HepG2 (cell line): ENCODE data around the gene UBAP1L. TPM values are rescaled to one million over a fixed set of nuclear protein-coding genes. Genes with fewer than 3 reads are reported as not detected.

ENCODE experiments used
- ATAC-seq: fragments of 200-7000 bp; cut with Tn5 transposase; 3 replicates; pipeline ENCODE4 v1.9.1; 2020; ENCODE audit warnings: mild to moderate bottlenecking, moderate library complexity
- BruUV-seq: library from RNA; stranded (reverse); fragments of 400-500 nt; replicated peaks from 2 replicates; lab custom pipeline; 2021; lab: Mats Ljungman, UMichigan
- CTCF ChIA-PET: fragments of 300-600 bp; formaldehyde crosslinking; extraction: SDS; loops from one replicate; lab custom pipeline; 2021; ENCODE audit warnings: low total read pairs, inconsistent platforms, low intra/inter-chr PET ratio; lab: Yijun Ruan, JAX
- POLR2A ChIA-PET: fragments of 350-600 bp; sonication (Branson Sonifier 250); formaldehyde crosslinking; loops from one replicate; lab custom pipeline; 2020; ENCODE audit warnings: antibody characterized with exemption, inconsistent platforms; lab: Yijun Ruan, JAX
- DNase-seq: peaks from one replicate; pipeline ENCODE4 v3.0.0-alpha.2; 2015; ENCODE audit warnings: low spot score
- FAIRE-seq: peaks from 3 replicates; lab custom pipeline; 2011; peaks lifted over from hg19 to GRCh38; lab: Jason Lieb, UNC
- H2AFZ ChIP-seq: one replicate; pipeline ENCODE4 v1.6.1; 2011; ENCODE audit warnings: low read length, inconsistent platforms
- H3K27ac ChIP-seq: fragments of 300-600 bp; 3 replicates; pipeline ENCODE4 v1.8.0; 2011; ENCODE audit warnings: mixed run types, mild to moderate bottlenecking, mixed read lengths, low read length, inconsistent platforms; ENCODE audit not compliant: insufficient read depth; ENCODE audit errors: extremely low read length
- H3K27me3 ChIP-seq, 2 experiments: fragments of 200-600 bp in 1 of 2; 2 replicates in 1 of 2; 3 replicates in 1 of 2; pipeline versions ENCODE4 v1.6.0 to v1.8.0; 2011; ENCODE audit warnings: low read length in 2 of 2, mild to moderate bottlenecking in 2 of 2, moderate library complexity in 2 of 2, inconsistent platforms in 1 of 2; ENCODE audit not compliant: insufficient read depth in 2 of 2, control insufficient read depth in 1 of 2
- H3K36me3 ChIP-seq, 2 experiments: fragments of 200-600 bp in 1 of 2; replicated peaks in 1 of 2; 2 replicates in 1 of 2; 3 replicates in 1 of 2; pipeline versions ENCODE4 v1.5.1 to v1.8.0; 2011; ENCODE audit warnings: low read length in 2 of 2, inconsistent platforms in 1 of 2; ENCODE audit not compliant: insufficient read depth in 2 of 2, control insufficient read depth in 1 of 2
- H3K4me1 ChIP-seq: 2 replicates; pipeline ENCODE4 v1.5.1; 2012; ENCODE audit warnings: low read length, inconsistent platforms; ENCODE audit not compliant: insufficient read depth
- H3K4me2 ChIP-seq: 2 replicates; pipeline ENCODE4 v1.6.0; 2011; ENCODE audit warnings: low read depth, low read length, inconsistent platforms
- H3K4me3 ChIP-seq, 3 experiments: fragments of 200-600 bp in 1 of 3; sonication (generic), shearing (Covaris generic) in 1 of 3; replicated peaks in 1 of 3; 2 replicates each; pipeline ENCODE4 v1.5.1; 2011 to 2016; ENCODE audit warnings: low read length in 3 of 3, inconsistent platforms in 2 of 3, low read depth in 2 of 3, mild to moderate bottlenecking in 2 of 3, control low read depth in 1 of 3, mixed read lengths in 1 of 3; ENCODE audit not compliant: insufficient read depth in 1 of 3
- H3K79me2 ChIP-seq: one replicate; pipeline ENCODE4 v1.6.1; 2011; ENCODE audit warnings: low read length, inconsistent platforms; ENCODE audit not compliant: insufficient read depth
- H3K9ac ChIP-seq: 2 replicates; pipeline ENCODE4 v1.6.0; 2011; ENCODE audit warnings: mild to moderate bottlenecking, low read depth, low read length, inconsistent platforms; ENCODE audit not compliant: insufficient read depth
- H3K9me3 ChIP-seq: 2 replicates; pipeline ENCODE4 v1.5.1; 2012; ENCODE audit warnings: mild to moderate bottlenecking, low read length
- H4K20me1 ChIP-seq: 2 replicates; pipeline ENCODE4 v1.6.0; 2011; ENCODE audit warnings: inconsistent platforms, mild to moderate bottlenecking, low read length, moderate library complexity; ENCODE audit not compliant: insufficient read depth
- WGBS: methylation state at CpG from one replicate; pipeline ENCODE4 v1.1.6; 2017; ENCODE audit warnings: low lambda C conversion rate; 5-methylcytosine and 5-hydroxymethylcytosine counted together
- in situ Hi-C: cut with HindIII; loops from 2 replicates; pipeline ENCODE4 v1.10.0; 2017; ENCODE audit warnings: low pct_unique_long_range_greater_than_20kb; ENCODE audit not compliant: extremely low pct_ligation_motif_present
- intact Hi-C: fragments of 100-400 bp; cut with micrococcal nuclease; formaldehyde crosslinking; loops from one replicate; pipeline ENCODE4 v1.10.0; 2022; ENCODE audit not compliant: unreplicated experiment
- polyA plus RNA-seq, 8 experiments: library from polyadenylated mRNA; depleted of rRNA in 3 of 8; stranded (reverse) in 7 of 8; unstranded in 1 of 8; fragments of >200 nt; fragmentation: Illumina TruSeq in 4 of 8; extraction: Trizol in 4 of 8; gene quantifications; 2 replicates each; pipeline versions ENCODE4 v1.2.1 to v1.2.3, GENCODE V29; 2011 to 2016; ENCODE audit warnings: low read depth in 4 of 8, missing spikeins in 1 of 8, mixed read lengths in 1 of 8; ENCODE audit not compliant: insufficient read depth in 1 of 8
- total RNA-seq, 5 experiments: library from RNA; depleted of rRNA; stranded (reverse); fragments of >200 nt; fragmentation: Illumina TruSeq; extraction: Trizol; gene quantifications; 2 replicates each; pipeline ENCODE4 v1.2.3, GENCODE V29; 2016; ENCODE audit warnings: low read depth in 1 of 5
- TF ChIP-seq, protein P1 (sequence below): sonication (generic); formaldehyde crosslinking; IDR thresholded peaks from 2 replicates; pipeline ENCODE4 v1.4.0; 2020; ENCODE audit warnings: mild to moderate bottlenecking, missing genetic modification reagents
- TF ChIP-seq, protein P2 (sequence below): sonication (generic); formaldehyde crosslinking; conservative IDR thresholded peaks from 2 replicates; pipeline ENCODE4 v1.4.0; 2020; ENCODE audit warnings: mild to moderate bottlenecking, missing genetic modification reagents, moderate library complexity

The UBAP1L gene
- total and polyA plus RNA-seq, 2 of the 13 experiments (the other 11 are each of a cell fraction or from before 2014, with no cell fraction given): 0.86 to 1.4 TPM

DNA sequence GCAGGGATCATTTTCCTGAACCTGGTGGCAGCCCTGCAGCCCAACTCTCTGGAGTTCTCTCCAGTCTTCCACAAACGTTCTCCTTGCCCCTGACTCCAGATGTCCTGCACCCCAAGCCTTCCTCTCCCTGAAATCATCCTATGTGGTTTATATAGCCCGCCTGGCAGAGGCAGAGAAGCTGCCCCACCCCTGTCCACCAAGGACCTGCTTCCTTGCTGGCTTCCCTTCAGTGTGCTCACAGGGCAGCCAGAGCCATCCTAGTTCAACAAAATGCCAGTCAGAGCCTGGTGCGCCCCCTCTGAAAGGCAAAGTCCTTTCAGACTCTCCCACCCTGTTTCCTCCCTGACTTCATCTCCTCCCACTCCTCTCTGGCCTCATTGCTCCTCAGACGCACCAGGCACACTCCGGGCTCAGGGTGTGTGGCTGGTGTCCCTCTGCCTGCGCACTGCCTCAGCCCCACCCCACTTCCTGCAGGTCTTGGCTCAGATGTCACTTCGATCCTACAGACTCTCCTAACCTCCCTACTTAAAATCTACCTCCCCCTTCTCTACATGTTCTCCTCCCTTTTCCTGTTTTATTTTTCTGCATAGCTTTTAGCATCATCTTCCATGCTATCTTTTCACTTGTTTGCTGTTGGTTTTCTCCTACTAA, 32.6 kb downstream of the UBAP1L start:
- intact Hi-C loops (loop anchor here (2.0 kb wide), 1 partner anchor 28 kb away; no protein-coding TSS in a partner anchor), in situ Hi-C loops (loop anchor here (10.0 kb wide), 1 partner anchor 48 kb away; no protein-coding TSS in a partner anchor)
- H3K27me3 ChIP-seq: peaks cover 0 to 21% of the 10 kb centered on the region in 2 experiments; a peak in 2 of 5 replicates
- ChIA-PET CTCF (interaction anchor here (0.8 to 6.7 kb wide), 3 partner anchors 27 to 50 kb away, joined by 3 to 54 read pairs (median 10); no protein-coding TSS in a partner anchor), POLR2A (interaction anchor here (0.9 kb wide), 1 partner anchor 28 kb away, joined by 3 read pairs; no protein-coding TSS in a partner anchor)
- DNase-seq (no peak), ATAC-seq (no peak), FAIRE-seq (no peak)
- no peaks in the 10 kb centered on the region for H3K36me3 ChIP-seq
- no peak overlapping the region for H2AFZ ChIP-seq
- no peaks in the 10 kb centered on the region for H3K9me3 ChIP-seq
- peak overlapping the region; percentile 44; the same call in 1 of the 2 replicates for H3K4me2 ChIP-seq
- no peak overlapping the region for H3K27ac ChIP-seq
- H3K9ac ChIP-seq: no peak overlapping the region
- TF ChIP-seq, protein P1, sequence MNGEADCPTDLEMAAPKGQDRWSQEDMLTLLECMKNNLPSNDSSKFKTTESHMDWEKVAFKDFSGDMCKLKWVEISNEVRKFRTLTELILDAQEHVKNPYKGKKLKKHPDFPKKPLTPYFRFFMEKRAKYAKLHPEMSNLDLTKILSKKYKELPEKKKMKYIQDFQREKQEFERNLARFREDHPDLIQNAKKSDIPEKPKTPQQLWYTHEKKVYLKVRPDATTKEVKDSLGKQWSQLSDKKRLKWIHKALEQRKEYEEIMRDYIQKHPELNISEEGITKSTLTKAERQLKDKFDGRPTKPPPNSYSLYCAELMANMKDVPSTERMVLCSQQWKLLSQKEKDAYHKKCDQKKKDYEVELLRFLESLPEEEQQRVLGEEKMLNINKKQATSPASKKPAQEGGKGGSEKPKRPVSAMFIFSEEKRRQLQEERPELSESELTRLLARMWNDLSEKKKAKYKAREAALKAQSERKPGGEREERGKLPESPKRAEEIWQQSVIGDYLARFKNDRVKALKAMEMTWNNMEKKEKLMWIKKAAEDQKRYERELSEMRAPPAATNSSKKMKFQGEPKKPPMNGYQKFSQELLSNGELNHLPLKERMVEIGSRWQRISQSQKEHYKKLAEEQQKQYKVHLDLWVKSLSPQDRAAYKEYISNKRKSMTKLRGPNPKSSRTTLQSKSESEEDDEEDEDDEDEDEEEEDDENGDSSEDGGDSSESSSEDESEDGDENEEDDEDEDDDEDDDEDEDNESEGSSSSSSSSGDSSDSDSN (CRISPR knock-in tag): peak; percentile 26; the same call in 1 of the 2 replicates
- TF ChIP-seq, protein P2, sequence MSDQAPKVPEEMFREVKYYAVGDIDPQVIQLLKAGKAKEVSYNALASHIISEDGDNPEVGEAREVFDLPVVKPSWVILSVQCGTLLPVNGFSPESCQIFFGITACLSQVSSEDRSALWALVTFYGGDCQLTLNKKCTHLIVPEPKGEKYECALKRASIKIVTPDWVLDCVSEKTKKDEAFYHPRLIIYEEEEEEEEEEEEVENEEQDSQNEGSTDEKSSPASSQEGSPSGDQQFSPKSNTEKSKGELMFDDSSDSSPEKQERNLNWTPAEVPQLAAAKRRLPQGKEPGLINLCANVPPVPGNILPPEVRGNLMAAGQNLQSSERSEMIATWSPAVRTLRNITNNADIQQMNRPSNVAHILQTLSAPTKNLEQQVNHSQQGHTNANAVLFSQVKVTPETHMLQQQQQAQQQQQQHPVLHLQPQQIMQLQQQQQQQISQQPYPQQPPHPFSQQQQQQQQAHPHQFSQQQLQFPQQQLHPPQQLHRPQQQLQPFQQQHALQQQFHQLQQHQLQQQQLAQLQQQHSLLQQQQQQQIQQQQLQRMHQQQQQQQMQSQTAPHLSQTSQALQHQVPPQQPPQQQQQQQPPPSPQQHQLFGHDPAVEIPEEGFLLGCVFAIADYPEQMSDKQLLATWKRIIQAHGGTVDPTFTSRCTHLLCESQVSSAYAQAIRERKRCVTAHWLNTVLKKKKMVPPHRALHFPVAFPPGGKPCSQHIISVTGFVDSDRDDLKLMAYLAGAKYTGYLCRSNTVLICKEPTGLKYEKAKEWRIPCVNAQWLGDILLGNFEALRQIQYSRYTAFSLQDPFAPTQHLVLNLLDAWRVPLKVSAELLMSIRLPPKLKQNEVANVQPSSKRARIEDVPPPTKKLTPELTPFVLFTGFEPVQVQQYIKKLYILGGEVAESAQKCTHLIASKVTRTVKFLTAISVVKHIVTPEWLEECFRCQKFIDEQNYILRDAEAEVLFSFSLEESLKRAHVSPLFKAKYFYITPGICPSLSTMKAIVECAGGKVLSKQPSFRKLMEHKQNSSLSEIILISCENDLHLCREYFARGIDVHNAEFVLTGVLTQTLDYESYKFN (CRISPR knock-in tag): no peak
- peak overlapping the region in 1 of 3 experiments; percentile 36; a peak in 2 of 6 replicates for H3K4me3 ChIP-seq
- peaks cover 85% of the 10 kb centered on the region for H3K4me1 ChIP-seq
- BruUV-seq: no TSS peak
- no peaks in the 10 kb centered on the region for H4K20me1 ChIP-seq
- 9% methylated on average over 7 of the region's 7 CpGs for WGBS
- H3K79me2 ChIP-seq: no peaks in the 10 kb centered on the region
